HG02973 (cell line): ENCODE measurements around the gene HS6ST1.

ENCODE experiments used
- ATAC-seq: cut with Tn5 transposase; IDR thresholded peaks from one replicate; pipeline ENCODE4 v1.9.1; 2021; ENCODE audit warnings: moderate library complexity; ENCODE audit not compliant: unreplicated experiment

Gene HS6ST1

GRCh38 chr2:128300151-128301020, 18.3 kb downstream of the HS6ST1 start:
- ATAC-seq = no peak

GRCh38 chr2:128299628-128300027, 19.0 kb downstream of the HS6ST1 start:
- ATAC-seq = no peak

- no peak for ATAC-seq
Observed at GRCh38 chr2:128298846-128299507, 19.7 kb downstream of the HS6ST1 start.

- ATAC-seq = no peak
Observed at GRCh38 chr2:128298286-128298685, 20.4 kb downstream of the HS6ST1 start.

GRCh38 chr2:128293870-128294455, 24.7 kb downstream of the HS6ST1 start:
- no peak for ATAC-seq

- ATAC-seq = no peak
Observed at GRCh38 chr2:128293426-128293755, 25.3 kb downstream of the HS6ST1 start.

GRCh38 chr2:128292599-128293425, 25.9 kb downstream of the HS6ST1 start:
- no peak for ATAC-seq

- ATAC-seq = no peak
Observed at GRCh38 chr2:128291844-128292598, 26.6 kb downstream of the HS6ST1 start.

GRCh38 chr2:128291161-128291843, 27.4 kb downstream of the HS6ST1 start:
- no peak for ATAC-seq

- ATAC-seq = no peak
Observed at GRCh38 chr2:128290356-128290755, 28.3 kb downstream of the HS6ST1 start.

- no peak for ATAC-seq
Observed at GRCh38 chr2:128289439-128289838, 29.2 kb downstream of the HS6ST1 start.

- ATAC-seq = no peak
Observed at GRCh38 chr2:128288781-128289180, 29.9 kb downstream of the HS6ST1 start.

- ATAC-seq = no peak
Observed at GRCh38 chr2:128287780-128288735, 30.6 kb downstream of the HS6ST1 start.

- ATAC-seq = no peak
Observed at GRCh38 chr2:128286905-128287779, 31.5 kb downstream of the HS6ST1 start.

GRCh38 chr2:128286011-128286721, 32.5 kb downstream of the HS6ST1 start:
- no peak for ATAC-seq

GRCh38 chr2:128285329-128285931, 33.2 kb downstream of the HS6ST1 start:
- ATAC-seq = no peak

GRCh38 chr2:128284841-128285240, 33.8 kb downstream of the HS6ST1 start:
- no peak for ATAC-seq
